Fibroblast of pulmonary artery (primary cell): ENCODE results near the gene TSC1.
A peak's percentile ranks its signal among the peaks of the same experiment; 100 is the strongest.

Source experiments
- DNase-seq: peaks from one replicate; pipeline ENCODE4 v3.0.0-alpha.2; 2010; ENCODE audit warnings: low read depth
- H3K4me3 ChIP-seq: replicated peaks from 2 replicates; pipeline ENCODE4 v1.5.1; 2011; ENCODE audit warnings: low read depth, mild to moderate bottlenecking, control low read depth, low read length, moderate library complexity
- CTCF ChIP-seq: IDR thresholded peaks from 2 replicates; pipeline ENCODE4 v1.5.1; 2011; ENCODE audit warnings: mild to moderate bottlenecking, control low read depth, low read length, inconsistent platforms; ENCODE audit errors: missing control alignments

Gene TSC1

GRCh38 chr9:132946631-132947295 lies 2.3 kb upstream of the TSC1 start:
- DNase-seq = peak; percentile 40
- no peak overlapping the region for H3K4me3 ChIP-seq
- no peak for TF ChIP-seq CTCF

- H3K4me3 ChIP-seq = no peak overlapping the region
- TF ChIP-seq CTCF = no peak
- DNase-seq = no peak
Observed at GRCh38 chr9:132946211-132946610, 1.8 kb upstream of the TSC1 start.

- peak overlapping the region; percentile 97 for H3K4me3 ChIP-seq
- no peak for DNase-seq
- TF ChIP-seq CTCF = no peak
Observed at GRCh38 chr9:132945186-132946130, 1.0 kb upstream of the TSC1 start.

GRCh38 chr9:132943651-132944293 lies 644 bp downstream of the TSC1 start:
- no peak for DNase-seq
- peak overlapping the region; percentile 97 for H3K4me3 ChIP-seq
- TF ChIP-seq CTCF = no peak

GRCh38 chr9:132942541-132943182 lies 1.8 kb downstream of the TSC1 start:
- TF ChIP-seq CTCF = no peak
- H3K4me3 ChIP-seq = peak overlapping the region; percentile 97
- peak; percentile 34 for DNase-seq

- no peak for TF ChIP-seq CTCF
- DNase-seq = no peak
Observed at GRCh38 chr9:132939169-132939568, 5.2 kb downstream of the TSC1 start.

More at GRCh38 chr9:132939169-132939568, 5.2 kb downstream of the TSC1 start:
- no peak overlapping the region for H3K4me3 ChIP-seq
